GM19099 (cell line): ENCODE data around the gene ZNF665.

Experiments used
- POLR2A ChIP-seq: IDR thresholded peaks from 3 replicates; pipeline ENCODE4 v1.6.1; 2011; ENCODE audit warnings: low read depth; ENCODE audit not compliant: insufficient read length; ENCODE audit errors: extremely low read depth

Gene ZNF665

DNA sequence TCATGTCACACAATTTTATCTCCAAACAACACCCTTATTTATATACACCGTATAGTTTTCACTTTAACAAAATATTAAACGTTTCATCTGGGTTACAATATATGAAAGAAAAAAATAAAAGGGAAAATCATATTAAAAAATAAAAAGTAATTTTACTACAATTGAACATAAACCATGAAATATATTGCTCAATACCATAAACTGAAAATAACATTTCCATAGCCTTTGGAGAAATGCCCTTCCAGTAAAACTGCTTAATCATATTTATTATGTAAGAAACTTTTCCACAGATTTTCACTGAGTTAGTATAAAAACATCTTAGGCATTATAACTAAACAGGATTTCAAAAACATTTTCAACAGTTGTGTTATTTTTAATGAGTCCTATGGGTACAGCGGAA lies 32.8 kb downstream of the ZNF665 start:
- TF ChIP-seq POLR2A: no peak

DNA sequence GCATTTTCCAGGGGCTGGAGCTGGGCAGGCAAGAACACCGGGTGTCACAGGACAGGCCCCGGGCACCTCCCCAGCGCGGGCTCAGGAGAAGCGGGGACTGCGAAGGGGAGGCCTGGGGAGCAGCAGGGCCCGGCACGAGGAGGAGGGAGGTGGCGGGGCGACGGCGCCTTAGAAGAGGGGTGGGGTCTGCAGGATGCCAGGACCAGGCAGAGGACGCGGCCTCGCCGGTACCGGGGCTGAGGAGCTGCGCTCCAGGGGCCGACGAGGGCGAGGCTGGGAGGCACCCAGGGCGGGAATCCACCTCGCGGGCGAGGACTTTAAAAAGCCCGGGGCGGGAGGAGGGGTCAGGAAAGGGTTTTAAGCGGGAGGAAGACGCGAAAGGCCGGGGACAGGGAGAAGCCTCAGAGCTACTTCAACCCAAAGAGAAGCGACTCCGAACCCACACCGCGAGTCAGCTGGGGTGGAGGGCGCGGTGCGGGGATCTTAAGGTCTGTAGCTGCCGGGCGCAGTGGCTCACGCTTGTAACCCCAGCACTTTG lies 35.0 kb downstream of the ZNF665 start:
- no peak for TF ChIP-seq POLR2A

DNA sequence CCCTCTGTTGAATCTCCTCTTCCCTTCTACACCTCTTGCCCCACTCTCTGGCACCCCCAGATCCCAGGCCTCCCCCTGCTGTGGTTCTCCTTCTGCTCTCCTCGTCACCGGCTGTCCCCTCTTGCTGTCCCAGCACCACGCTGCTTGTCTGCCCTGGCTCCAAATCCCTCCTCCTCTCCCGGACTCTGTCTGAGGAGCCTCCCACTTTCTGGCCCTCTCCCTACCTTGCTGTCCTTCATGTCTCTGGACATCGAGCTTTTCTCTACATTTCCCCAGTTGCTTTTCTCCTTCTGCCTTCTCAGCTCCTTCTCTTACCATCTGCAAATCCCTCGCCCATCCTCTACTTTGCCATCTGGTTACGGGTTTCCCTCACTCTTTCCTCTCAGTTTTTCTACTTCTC lies 35.5 kb downstream of the ZNF665 start:
- no peak for TF ChIP-seq POLR2A

DNA sequence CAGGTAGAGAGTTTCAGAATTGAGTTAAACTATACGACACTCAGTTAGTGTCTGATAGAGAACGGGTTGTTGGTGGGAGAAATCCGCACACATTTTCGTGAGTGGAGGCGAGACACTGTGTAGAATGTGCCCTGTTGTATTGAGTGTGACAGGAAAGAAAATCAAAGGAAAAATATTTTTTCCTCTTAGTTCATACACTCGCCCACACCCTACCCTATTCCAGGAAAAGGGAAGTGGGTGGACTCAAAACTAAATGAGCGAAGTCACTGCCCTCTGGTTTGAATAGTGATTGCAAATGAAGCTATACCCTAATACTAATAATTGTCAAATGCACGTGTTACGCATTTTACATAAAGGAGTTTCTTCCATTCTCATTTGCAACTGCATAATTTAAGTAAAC lies 36.3 kb downstream of the ZNF665 start:
- no peak for TF ChIP-seq POLR2A

DNA sequence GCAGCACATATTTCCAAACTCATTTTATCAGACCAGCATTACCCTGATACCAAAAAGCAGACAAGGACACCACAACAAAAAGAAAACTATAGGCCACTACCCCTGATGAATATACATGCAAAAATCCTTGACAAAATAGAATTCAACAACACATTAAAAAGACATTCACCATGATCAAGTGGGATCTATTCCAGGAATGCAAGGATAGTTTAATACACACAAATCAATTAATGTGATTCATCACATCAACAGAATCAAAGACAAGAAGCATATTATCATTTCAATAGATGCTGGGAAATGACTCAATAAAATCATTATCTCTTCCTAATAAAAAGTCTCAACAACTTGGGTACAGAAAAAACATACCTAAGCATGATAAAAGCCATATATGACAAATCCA lies 45.5 kb downstream of the ZNF665 start:
- no peak for TF ChIP-seq POLR2A

DNA sequence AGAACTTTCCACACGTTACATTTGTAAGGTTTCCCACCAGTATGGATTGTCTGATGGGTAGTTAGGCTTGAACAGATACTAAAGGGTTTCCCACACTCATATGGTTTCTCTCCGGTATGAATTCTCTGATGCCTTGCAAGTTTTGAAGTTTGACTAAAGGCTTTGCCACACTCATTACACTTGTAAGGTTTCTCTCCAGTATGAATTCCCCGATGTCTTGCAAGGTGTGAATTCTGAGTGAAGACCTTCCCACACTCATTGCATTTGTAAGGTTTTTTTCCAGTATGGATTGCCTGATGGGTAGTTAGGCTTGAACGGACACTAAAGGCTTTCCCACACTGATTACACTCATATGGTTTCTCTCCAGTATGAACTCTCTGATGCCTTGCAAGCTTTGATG lies 52.8 kb downstream of the ZNF665 start:
- no peak for TF ChIP-seq POLR2A

DNA sequence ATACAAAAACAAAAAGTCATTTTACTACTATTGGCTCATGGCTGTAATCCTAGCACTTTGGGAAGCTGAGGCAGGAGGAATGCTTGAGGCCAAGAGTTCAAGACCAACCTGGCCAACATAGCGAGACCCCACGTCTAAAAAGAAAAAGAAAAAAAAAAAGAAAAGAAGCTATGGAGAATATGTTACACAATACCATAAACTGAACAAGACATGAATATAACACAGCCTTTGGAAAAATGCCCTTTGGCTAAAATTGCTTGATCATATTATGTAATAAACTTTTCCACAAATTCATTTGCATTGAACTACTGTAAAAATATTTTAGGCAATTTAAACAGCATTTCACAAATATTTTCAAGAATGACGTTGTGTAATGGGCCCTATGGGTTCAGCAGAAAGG lies 56.7 kb downstream of the ZNF665 start:
- TF ChIP-seq POLR2A: no peak

DNA sequence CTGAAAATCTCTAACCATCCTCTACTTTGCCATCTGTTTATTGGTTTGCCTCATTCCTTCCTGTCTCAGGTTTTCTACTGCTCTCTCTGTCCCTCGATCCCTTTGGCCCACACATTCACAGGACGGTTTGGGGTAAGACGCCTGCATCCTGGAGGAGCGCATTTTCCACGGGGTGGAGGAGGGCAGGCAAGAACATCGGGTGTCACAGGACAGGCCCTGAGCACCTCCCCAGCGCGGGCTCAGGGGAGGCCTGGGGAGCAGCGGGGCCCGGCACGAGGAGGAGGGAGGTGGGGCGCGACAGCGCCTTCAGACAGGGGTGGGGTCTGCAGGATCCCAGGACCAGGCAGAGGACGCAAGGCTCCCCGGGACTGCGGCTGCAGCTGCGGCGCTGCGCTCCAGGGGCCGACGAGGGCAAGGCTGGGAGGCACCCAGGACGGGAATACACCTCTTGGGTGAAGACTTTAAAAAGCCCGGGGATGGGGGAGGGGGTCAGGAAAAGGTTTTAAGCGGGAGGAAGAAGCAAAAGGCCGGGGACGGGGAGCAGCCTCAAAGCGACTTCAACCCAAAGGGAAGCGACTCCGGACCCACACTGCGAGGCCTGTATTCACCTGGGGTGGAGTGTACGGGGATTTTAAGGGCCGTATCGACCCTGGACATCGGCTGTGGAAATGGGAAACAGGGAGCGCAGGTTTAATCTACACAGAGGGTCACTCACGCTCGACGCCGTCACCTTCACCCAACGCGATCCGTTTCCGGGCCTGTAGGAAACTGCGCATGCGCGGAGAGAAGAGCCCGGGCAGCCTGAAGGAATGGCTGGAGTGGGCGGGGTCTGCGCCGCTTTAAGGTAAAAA lies 60.8 kb downstream of the ZNF665 start, which contains the start of gene ZNF415:
Gene ZNF415, minus strand, starts transcription at position 770 of the 851 bp plus-strand sequence. CDS start 10,234 bp downstream, outside the sequence.
- TF ChIP-seq POLR2A: no peak

DNA sequence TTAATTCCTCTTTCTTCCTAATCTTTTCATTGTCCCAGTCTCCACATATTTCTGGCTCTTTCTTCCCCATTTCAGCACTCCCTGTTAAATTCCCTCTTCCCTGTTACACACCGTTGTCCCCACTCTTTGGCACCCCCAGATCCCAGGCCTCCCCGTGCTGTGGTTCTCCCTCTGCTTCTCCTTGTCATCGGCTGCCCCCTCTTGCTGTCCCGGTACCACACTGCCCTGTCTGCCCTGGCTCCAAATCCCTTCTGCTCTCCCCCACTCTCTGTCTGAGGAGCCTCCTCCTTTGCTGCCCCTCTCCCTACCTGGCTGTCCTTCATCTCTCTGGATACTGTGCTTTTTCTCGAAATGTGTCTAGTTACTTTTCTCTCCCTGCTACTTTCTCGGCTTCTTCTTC lies 61.4 kb downstream of the ZNF665 start:
- no peak for TF ChIP-seq POLR2A

DNA sequence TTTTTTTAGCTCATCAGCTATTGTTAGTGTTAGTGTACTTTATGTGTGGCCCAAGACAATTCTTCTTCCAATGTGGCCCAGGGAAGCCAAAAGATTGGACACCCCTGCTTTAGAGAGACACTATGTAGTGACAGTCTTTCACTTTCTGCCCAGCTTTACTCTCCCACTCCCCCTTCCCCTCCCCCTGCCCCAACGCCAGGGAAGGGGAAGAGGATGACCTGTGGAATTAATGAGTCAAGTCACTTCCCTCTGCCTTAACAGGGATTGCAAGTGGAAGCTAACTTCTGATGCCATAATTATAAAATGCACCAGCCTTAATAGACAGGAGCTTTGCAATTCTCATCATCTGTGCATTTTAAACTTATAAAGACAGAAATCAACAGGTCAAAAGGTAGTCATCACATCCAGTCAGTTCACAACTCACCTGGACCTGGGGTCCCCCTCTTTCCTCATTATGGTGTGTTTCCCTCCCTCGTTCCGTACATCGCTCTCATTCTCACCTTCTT lies 62.0 kb downstream of the ZNF665 start:
- no peak for TF ChIP-seq POLR2A

DNA sequence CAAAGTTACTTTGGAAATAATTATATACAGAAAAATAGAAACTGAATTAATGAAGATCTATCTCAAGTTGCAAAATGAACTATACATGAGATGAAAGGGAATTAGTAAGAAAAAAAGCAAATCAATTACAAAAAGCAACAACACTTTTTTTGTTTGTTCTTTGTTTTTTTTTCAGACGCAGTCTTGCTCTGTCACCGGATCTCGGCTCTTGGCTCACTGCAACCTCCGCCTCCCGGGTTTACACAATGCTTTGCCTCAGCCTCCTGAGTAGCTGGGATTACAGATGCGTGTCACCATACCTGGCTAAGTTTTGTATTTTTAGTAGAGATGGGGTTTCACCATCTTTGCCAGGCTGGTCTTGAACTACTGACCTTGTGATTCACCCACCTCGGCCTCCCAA lies 62.7 kb downstream of the ZNF665 start:
- TF ChIP-seq POLR2A: no peak

DNA sequence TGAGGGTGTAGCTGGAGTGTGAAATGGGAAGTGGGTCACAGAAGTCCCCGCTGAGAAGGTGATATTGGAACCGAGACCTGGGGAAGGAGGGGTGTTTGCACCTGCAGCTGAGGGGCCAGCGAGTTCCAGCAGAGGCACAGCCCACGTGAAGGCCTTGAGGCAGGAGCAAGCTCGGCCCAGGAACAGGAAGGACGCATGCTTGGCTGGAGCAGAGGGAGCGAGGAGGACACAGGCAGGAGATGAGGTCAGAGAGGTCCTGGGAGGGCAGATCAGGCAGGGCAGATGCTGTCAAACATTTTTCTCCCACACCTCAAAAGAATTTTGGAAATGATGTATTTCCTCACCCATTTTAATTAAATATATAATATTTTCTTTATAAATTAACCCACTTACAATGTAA lies 69.8 kb downstream of the ZNF665 start:
- no peak for TF ChIP-seq POLR2A
